HepG2 (cell line): Measurements from ENCODE around the gene SDR42E2. TPM values are rescaled to one million over a fixed set of nuclear protein-coding genes. Genes with fewer than 3 reads are reported as not detected.
A peak's percentile ranks its signal among the peaks of the same experiment; 100 is the strongest.

Experiments used
- HNRNPUL1 ChIP-seq: fragments of 200-400 bp; formaldehyde crosslinking; IDR thresholded peaks from 2 replicates; pipeline ENCODE4 v1.6.1; 2017; ENCODE audit warnings: low read depth, mild to moderate bottlenecking, low read length, moderate library complexity
- KAT8 ChIP-seq: IDR thresholded peaks from 2 replicates; pipeline ENCODE4 v1.6.1; 2016; ENCODE audit warnings: missing genetic modification reagents, missing compliant biosample characterization
- KDM2A ChIP-seq: sonication (generic); formaldehyde crosslinking; IDR thresholded peaks from 2 replicates; pipeline ENCODE4 v1.4.0; 2020; ENCODE audit warnings: low read depth, missing genetic modification reagents, borderline replicate concordance
- MTF1 ChIP-seq: sonication (generic); formaldehyde crosslinking; IDR thresholded peaks from 2 replicates; pipeline ENCODE4 v1.5.0; 2020; ENCODE audit warnings: missing genetic modification reagents
- NAIF1 ChIP-seq: sonication (generic); formaldehyde crosslinking; IDR thresholded peaks from 2 replicates; pipeline ENCODE4 v1.5.0; 2020; ENCODE audit warnings: mild to moderate bottlenecking, missing genetic modification reagents, borderline replicate concordance
- NBN ChIP-seq: fragments of 450-650 bp; conservative IDR thresholded peaks from 2 replicates; pipeline ENCODE4 v1.6.1; 2017
- RBFOX2 ChIP-seq: fragments of 200-400 bp; formaldehyde crosslinking; IDR thresholded peaks from 2 replicates; pipeline ENCODE4 v1.6.1; 2017; ENCODE audit warnings: low read depth, mild to moderate bottlenecking, low read length
- RBM39 ChIP-seq: fragments of 200-400 bp; formaldehyde crosslinking; IDR thresholded peaks from one replicate; pipeline ENCODE4 v1.6.1; 2018; ENCODE audit warnings: antibody characterized with exemption, mild to moderate bottlenecking, low read depth, low read length; ENCODE audit not compliant: poor library complexity, severe bottlenecking
- REL ChIP-seq: sonication (generic); formaldehyde crosslinking; conservative IDR thresholded peaks from 2 replicates; pipeline ENCODE4 v1.8.0; 2022; ENCODE audit warnings: mild to moderate bottlenecking, missing genetic modification reagents, moderate library complexity
- RELA ChIP-seq: sonication (generic); formaldehyde crosslinking; IDR thresholded peaks from 2 replicates; pipeline ENCODE4 v1.4.0; 2020; ENCODE audit warnings: missing genetic modification reagents
- SALL1 ChIP-seq: sonication (generic); formaldehyde crosslinking; IDR thresholded peaks from 2 replicates; pipeline ENCODE4 v1.8.0; 2022; ENCODE audit warnings: mild to moderate bottlenecking, missing genetic modification reagents
- TARDBP ChIP-seq: sonication (generic); formaldehyde crosslinking; IDR thresholded peaks from 2 replicates; pipeline ENCODE4 v1.8.0; 2022; ENCODE audit warnings: mild to moderate bottlenecking, missing genetic modification reagents
- ZBTB34 ChIP-seq: sonication (generic); formaldehyde crosslinking; IDR thresholded peaks from 2 replicates; pipeline ENCODE4 v1.8.0; 2022; ENCODE audit warnings: mild to moderate bottlenecking, missing genetic modification reagents
- ZNF3 ChIP-seq: IDR thresholded peaks from 2 replicates; pipeline ENCODE4 v1.7.0; 2017; ENCODE audit warnings: inconsistent platforms
- ZNF740 ChIP-seq: sonication (generic); formaldehyde crosslinking; IDR thresholded peaks from 2 replicates; pipeline ENCODE4 v1.4.0; 2020; ENCODE audit warnings: missing genetic modification reagents
- ZNF772 ChIP-seq: sonication (generic); formaldehyde crosslinking; IDR thresholded peaks from 2 replicates; pipeline ENCODE4 v1.5.0; 2020; ENCODE audit warnings: mild to moderate bottlenecking, missing genetic modification reagents
- ZZZ3 ChIP-seq: sonication (generic); formaldehyde crosslinking; IDR thresholded peaks from 2 replicates; pipeline ENCODE4 v1.4.0; 2020; ENCODE audit warnings: missing genetic modification reagents, mild to moderate bottlenecking, borderline replicate concordance
- polyA plus RNA-seq, 8 experiments: library from polyadenylated mRNA; depleted of rRNA in 3 of 8; stranded (reverse) in 7 of 8; unstranded in 1 of 8; fragments of >200 nt; fragmentation: Illumina TruSeq in 4 of 8; extraction: Trizol in 4 of 8; gene quantifications; 2 replicates each; pipeline versions ENCODE4 v1.2.1 to v1.2.3, GENCODE V29; 2011 to 2016; ENCODE audit warnings: low read depth in 4 of 8, missing spikeins in 1 of 8, mixed read lengths in 1 of 8; ENCODE audit not compliant: insufficient read depth in 1 of 8
- total RNA-seq, 5 experiments: library from RNA; depleted of rRNA; stranded (reverse); fragments of >200 nt; fragmentation: Illumina TruSeq; extraction: Trizol; gene quantifications; 2 replicates each; pipeline ENCODE4 v1.2.3, GENCODE V29; 2016; ENCODE audit warnings: low read depth in 1 of 5
- TF ChIP-seq, protein P1 (sequence below), 2 experiments: fragments of 450-650 bp in 1 of 2; sonication (generic) in 1 of 2; formaldehyde crosslinking in 1 of 2; IDR thresholded peaks; 2 replicates each; pipeline versions ENCODE4 v1.6.1 to v1.8.0; 2016 to 2022; ENCODE audit warnings: antibody characterized with exemption in 1 of 2, mild to moderate bottlenecking in 1 of 2, missing genetic modification reagents in 1 of 2
- TF ChIP-seq, protein P2 (sequence below): sonication (generic); formaldehyde crosslinking; IDR thresholded peaks from 2 replicates; pipeline ENCODE4 v1.8.1; 2023; ENCODE audit warnings: missing genetic modification reagents, mild to moderate bottlenecking, borderline replicate concordance

SDR42E2 gene
- total and polyA plus RNA-seq, 2 of the 13 experiments (the other 11 are each of a cell fraction or from before 2014, with no cell fraction given): 0.05 to 0.11 TPM

GRCh38 chr16:22190081-22190775, 27.9 kb downstream of the SDR42E2 start (continued):
- TF ChIP-seq, protein P1, sequence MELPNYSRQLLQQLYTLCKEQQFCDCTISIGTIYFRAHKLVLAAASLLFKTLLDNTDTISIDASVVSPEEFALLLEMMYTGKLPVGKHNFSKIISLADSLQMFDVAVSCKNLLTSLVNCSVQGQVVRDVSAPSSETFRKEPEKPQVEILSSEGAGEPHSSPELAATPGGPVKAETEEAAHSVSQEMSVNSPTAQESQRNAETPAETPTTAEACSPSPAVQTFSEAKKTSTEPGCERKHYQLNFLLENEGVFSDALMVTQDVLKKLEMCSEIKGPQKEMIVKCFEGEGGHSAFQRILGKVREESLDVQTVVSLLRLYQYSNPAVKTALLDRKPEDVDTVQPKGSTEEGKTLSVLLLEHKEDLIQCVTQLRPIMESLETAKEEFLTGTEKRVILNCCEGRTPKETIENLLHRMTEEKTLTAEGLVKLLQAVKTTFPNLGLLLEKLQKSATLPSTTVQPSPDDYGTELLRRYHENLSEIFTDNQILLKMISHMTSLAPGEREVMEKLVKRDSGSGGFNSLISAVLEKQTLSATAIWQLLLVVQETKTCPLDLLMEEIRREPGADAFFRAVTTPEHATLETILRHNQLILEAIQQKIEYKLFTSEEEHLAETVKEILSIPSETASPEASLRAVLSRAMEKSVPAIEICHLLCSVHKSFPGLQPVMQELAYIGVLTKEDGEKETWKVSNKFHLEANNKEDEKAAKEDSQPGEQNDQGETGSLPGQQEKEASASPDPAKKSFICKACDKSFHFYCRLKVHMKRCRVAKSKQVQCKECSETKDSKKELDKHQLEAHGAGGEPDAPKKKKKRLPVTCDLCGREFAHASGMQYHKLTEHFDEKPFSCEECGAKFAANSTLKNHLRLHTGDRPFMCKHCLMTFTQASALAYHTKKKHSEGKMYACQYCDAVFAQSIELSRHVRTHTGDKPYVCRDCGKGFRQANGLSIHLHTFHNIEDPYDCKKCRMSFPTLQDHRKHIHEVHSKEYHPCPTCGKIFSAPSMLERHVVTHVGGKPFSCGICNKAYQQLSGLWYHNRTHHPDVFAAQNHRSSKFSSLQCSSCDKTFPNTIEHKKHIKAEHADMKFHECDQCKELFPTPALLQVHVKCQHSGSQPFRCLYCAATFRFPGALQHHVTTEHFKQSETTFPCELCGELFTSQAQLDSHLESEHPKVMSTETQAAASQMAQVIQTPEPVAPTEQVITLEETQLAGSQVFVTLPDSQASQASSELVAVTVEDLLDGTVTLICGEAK (IDR thresholded peaks at IDR 0.05): no peak
- TF ChIP-seq, protein P1 (CRISPR knock-in tag; IDR thresholded peaks at IDR 0.05): peak; percentile 94
- TF ChIP-seq ZNF772 (CRISPR knock-in tag) (peak; percentile 97), ZNF740 (CRISPR knock-in tag) (peak; percentile 36; the same call in 1 of the 2 replicates), ZZZ3 (CRISPR knock-in tag) (peak; percentile 70; the same call in 1 of the 2 replicates), ZNF3 (CRISPR knock-in tag) (no peak), RBM39 (no peak), TARDBP (CRISPR knock-in tag) (peak; percentile 74; the same call in 1 of the 2 replicates), ZBTB34 (CRISPR knock-in tag) (peak; percentile 70; the same call in 1 of the 2 replicates), HNRNPUL1 (peak; percentile 42; the same call in 1 of the 2 replicates), SALL1 (CRISPR knock-in tag) (peak; percentile 87), MTF1 (CRISPR knock-in tag) (no peak), RBFOX2 (peak; percentile 95), KAT8 (CRISPR knock-in tag) (peak; percentile 73), KDM2A (peak; percentile 89), NAIF1 (CRISPR knock-in tag) (peak; percentile 59; the same call in 1 of the 2 replicates), REL (CRISPR knock-in tag) (no peak), RELA (CRISPR knock-in tag) (peak; percentile 89; the same call in 1 of the 2 replicates), NBN (no peak)
- TF ChIP-seq, protein P2, sequence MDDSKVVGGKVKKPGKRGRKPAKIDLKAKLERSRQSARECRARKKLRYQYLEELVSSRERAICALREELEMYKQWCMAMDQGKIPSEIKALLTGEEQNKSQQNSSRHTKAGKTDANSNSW (CRISPR knock-in tag): peak; percentile 63; the same call in 1 of the 2 replicates
